Right lobe of liver (tissue), 6 donors: ENCODE results near the gene HDAC7. TPM values are rescaled to one million over a fixed set of nuclear protein-coding genes. Genes with fewer than 3 reads are reported as not detected.
A peak's percentile ranks its signal among the peaks of the same experiment; 100 is the strongest.

ENCODE experiments used
- ATAC-seq, 4 donors: fragments of 200-7000 bp; cut with Tn5 transposase; one replicate each; pipeline ENCODE4 v1.9.1; 2020; ENCODE audit warnings: mild to moderate bottlenecking in 4 of 4, moderate library complexity in 4 of 4
- DNase-seq, 3 donors: peaks; one replicate each; pipeline ENCODE4 v3.0.0-alpha.2; 2020
- H3K27ac ChIP-seq, 3 donors: fragments of 200-600 bp; one replicate each; pipeline ENCODE4 v1.8.0; 2022
- H3K27me3 ChIP-seq, 2 donors: fragments of 200-600 bp; one replicate each; pipeline ENCODE4 v1.8.0; 2022
- H3K36me3 ChIP-seq, 4 donors: fragments of 200-600 bp; sonication (generic) in 1 of 4; one replicate each; pipeline versions ENCODE4 v1.5.1 to v1.8.0; 2017 to 2022; ENCODE audit warnings: control low read depth in 1 of 4
- H3K4me1 ChIP-seq, 4 donors: fragments of 200-600 bp; sonication (generic) in 1 of 4; one replicate each; pipeline versions ENCODE4 v1.5.1 to v1.8.0; 2017 to 2022; ENCODE audit warnings: control low read depth in 1 of 4
- H3K4me3 ChIP-seq, 3 donors: fragments of 200-600 bp; one replicate each; pipeline ENCODE4 v1.8.0; 2022
- H3K9me3 ChIP-seq, 4 donors: fragments of 200-600 bp; sonication (generic) in 1 of 4; one replicate each; pipeline versions ENCODE4 v1.5.1 to v1.8.0; 2017 to 2022; ENCODE audit warnings: control low read depth in 1 of 4
- CTCF ChIP-seq, 4 donors: fragments of 200-600 bp in 3 of 4; fragments of 450-650 bp in 1 of 4; IDR thresholded peaks; one replicate each; pipeline versions ENCODE4 v1.5.1 to v1.8.0; 2016 to 2022; ENCODE audit warnings: antibody characterized with exemption in 4 of 4, mild to moderate bottlenecking in 2 of 4
- POLR2A ChIP-seq: fragments of 450-650 bp; IDR thresholded peaks from one replicate; pipeline ENCODE4 v1.6.1; 2017; ENCODE audit warnings: antibody characterized with exemption, mild to moderate bottlenecking
- WGBS: methylation state at CpG from one replicate; pipeline ENCODE4 v1.1.6; 2018; ENCODE audit warnings: low coverage, low lambda C conversion rate; ENCODE audit not compliant: insufficient coverage; ENCODE audit errors: missing lambda C conversion rate; 5-methylcytosine and 5-hydroxymethylcytosine counted together
- intact Hi-C, 2 donors: fragments of 100-400 bp; cut with DNase I; formaldehyde crosslinking; loops; one replicate each; pipeline versions ENCODE4 v1.11.2 to v1.14.1; 2022
- total RNA-seq, 6 experiments: library from RNA; depleted of rRNA in 2 of 6; stranded (reverse); fragments of >200 nt in 2 of 6; fragmentation: NEBNext Ultra II Directional in 3 of 6; extraction: Animal tissue kit (Norgen Biotek cat#: 25700) in 3 of 6; gene quantifications; one replicate each; pipeline versions ENCODE4 v1.1.0 to v1.2.4, GENCODE V29; 2016 to 2023
- donor health status: DM: no; HTN: yes; CAD: no.
- donor health status: DM: no; HTN: no; CAD: no.
- donor health status: DM: no; HTN: no; CAD: no.
- donor health status: DM: no; HTN: yes; CAD: no.
- donor health status: DM: no; HTN: yes; CAD: no.

Gene HDAC7
- total RNA-seq, 6 experiments from 2014 or later, result 6.6 to 18.8 (median 8.4) TPM

DNA sequence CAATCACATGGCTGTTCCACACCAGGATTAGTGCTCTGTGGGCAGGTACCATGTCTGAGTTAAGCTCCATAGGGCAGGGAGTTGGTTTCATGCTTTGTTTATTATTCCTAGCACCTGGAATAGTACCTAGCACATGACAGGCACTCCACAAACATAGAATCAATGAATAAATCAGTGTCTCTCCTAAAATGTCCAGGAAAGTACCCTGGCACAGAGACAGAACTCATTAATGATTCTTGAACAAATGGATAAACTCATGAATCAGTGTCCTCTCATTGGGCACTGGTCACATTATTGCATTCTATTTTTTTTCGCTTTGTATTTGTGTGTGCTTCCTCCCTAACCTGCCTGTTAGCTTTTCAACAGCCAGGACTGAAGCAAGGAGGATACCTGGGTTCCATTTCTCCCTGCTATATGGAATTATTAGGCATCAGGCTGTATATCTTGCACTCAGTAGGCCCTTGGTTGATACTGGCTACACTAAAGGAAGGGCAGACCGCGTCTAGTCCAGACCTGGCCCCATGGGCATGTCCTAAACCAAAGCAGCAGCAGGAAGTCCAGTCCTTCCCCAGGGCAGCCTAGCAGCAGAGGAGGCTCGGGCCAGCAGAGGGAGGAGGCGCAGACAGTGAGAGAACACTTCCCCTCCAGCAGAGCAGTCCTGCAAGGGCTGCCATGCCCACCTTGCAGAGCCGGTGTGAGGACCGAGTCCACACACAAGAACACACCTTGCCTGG is 18.4 kb downstream of the HDAC7 start:
- intact Hi-C loops, result no loop called here

GRCh38 chr12:47800582-47800981 is 19.1 kb downstream of the HDAC7 start:
- Histone ChIP-seq H3K27me3 (no peaks in the 10 kb centered on the region), H3K9me3 (no peaks in the 10 kb centered on the region), H3K4me3 (no peak overlapping the region), H3K27ac (no peak overlapping the region), H3K36me3 (peaks cover 0 to 3% (median 0%) of the 10 kb centered on the region in 4 donors), H3K4me1 (peaks cover 0 to 15% (median 0%) of the 10 kb centered on the region in 4 donors)
- ATAC-seq, result no peak
- TF ChIP-seq POLR2A, result no peak
- no peak for TF ChIP-seq CTCF (IDR thresholded peaks at IDR 0.05)
- no peak for DNase-seq
- 89% methylated on average over 3 of the region's 7 CpGs for WGBS
- intact Hi-C loops, result no loop called here

More for the DNA sequence above, 18.4 kb downstream of the HDAC7 start:
- 40% methylated on average over 4 of the region's 7 CpGs for WGBS
- Histone ChIP-seq H3K27ac (peak overlapping the region in 1 of 3 donors; percentile 45), H3K27me3 (no peaks in the 10 kb centered on the region), H3K4me3 (no peak overlapping the region), H3K9me3 (no peaks in the 10 kb centered on the region), H3K36me3 (peaks cover 0 to 3% (median 0%) of the 10 kb centered on the region in 4 donors), H3K4me1 (peaks cover 0 to 15% (median 0%) of the 10 kb centered on the region in 4 donors)
- peak in 1 of 3 donors; percentile 57 for DNase-seq
- ATAC-seq, result peak; percentile 45 to 59 (median 56)
- TF ChIP-seq POLR2A (no peak), CTCF (IDR thresholded peaks at IDR 0.05) (peak in 2 of 4 donors; percentile 5 to 26)

GRCh38 chr12:47799357-47799955 is 20.2 kb downstream of the HDAC7 start:
- DNase-seq, result peak in 1 of 3 donors; percentile 28
- H3K27ac ChIP-seq, result no peak overlapping the region
- ATAC-seq, result peak in 3 of 4 donors; percentile 10 to 28 (median 24)

GRCh38 chr12:47798382-47798948 is 21.2 kb downstream of the HDAC7 start:
- Histone ChIP-seq H3K4me3 (no peak overlapping the region), H3K27me3 (no peaks in the 10 kb centered on the region), H3K4me1 (peaks cover 0 to 6% (median 0%) of the 10 kb centered on the region in 4 donors), H3K36me3 (peaks cover 0 to 6% (median 0%) of the 10 kb centered on the region in 4 donors), H3K9me3 (no peaks in the 10 kb centered on the region), H3K27ac (no peak overlapping the region)
- TF ChIP-seq POLR2A, result no peak
- TF ChIP-seq CTCF (IDR thresholded peaks at IDR 0.05), result no peak
- DNase-seq (peak in 1 of 3 donors; percentile 17), ATAC-seq (no peak)
- intact Hi-C loops, result loop anchor here (5.0 kb wide), 2 partner anchors 39 to 159 kb away; no protein-coding TSS in a partner anchor
- WGBS, result 80% methylated on average over 1 of the region's 17 CpGs

More at GRCh38 chr12:47799357-47799955, 20.2 kb downstream of the HDAC7 start:
- TF ChIP-seq POLR2A (no peak), CTCF (IDR thresholded peaks at IDR 0.05) (no peak)
- Histone ChIP-seq H3K9me3 (no peaks in the 10 kb centered on the region), H3K4me3 (no peak overlapping the region), H3K36me3 (peaks cover 0 to 3% (median 0%) of the 10 kb centered on the region in 4 donors), H3K27me3 (no peaks in the 10 kb centered on the region), H3K4me1 (peaks cover 0 to 15% (median 0%) of the 10 kb centered on the region in 4 donors)
- WGBS, result no CpG with 5 or more reads among the region's 7 CpGs
- intact Hi-C loops, result loop anchor here (5.0 kb wide), 2 partner anchors 38 to 158 kb away; no protein-coding TSS in a partner anchor
